Tongue (tissue), 3 donors: ENCODE results near the gene ATP13A1. TPM values are rescaled to one million over a fixed set of nuclear protein-coding genes. Genes with fewer than 3 reads are reported as not detected.
"Not testable (repeated sequence)": the region's sequence is repeated elsewhere in the genome, so short reads cannot be mapped to it uniquely, and the experiment has no call there.

Experiments used
- DNase-seq: peaks from one replicate; pipeline ENCODE4 v3.0.0-alpha.2; 2015
- small RNA-seq: library from RNA; depleted of rRNA; stranded (forward); fragments of <200 nt; gene quantifications from one replicate; pipeline ENCODE3, GENCODE V24; 2014; ENCODE audit warnings: low replicate concordance
- total RNA-seq: library from RNA; depleted of rRNA; stranded (reverse); fragments of >200 nt; gene quantifications from one replicate; pipeline ENCODE4 v1.2.3, GENCODE V29; 2014

The ATP13A1 gene
- total RNA-seq, 1 donor from 2014 or later, result 172 TPM

DNA sequence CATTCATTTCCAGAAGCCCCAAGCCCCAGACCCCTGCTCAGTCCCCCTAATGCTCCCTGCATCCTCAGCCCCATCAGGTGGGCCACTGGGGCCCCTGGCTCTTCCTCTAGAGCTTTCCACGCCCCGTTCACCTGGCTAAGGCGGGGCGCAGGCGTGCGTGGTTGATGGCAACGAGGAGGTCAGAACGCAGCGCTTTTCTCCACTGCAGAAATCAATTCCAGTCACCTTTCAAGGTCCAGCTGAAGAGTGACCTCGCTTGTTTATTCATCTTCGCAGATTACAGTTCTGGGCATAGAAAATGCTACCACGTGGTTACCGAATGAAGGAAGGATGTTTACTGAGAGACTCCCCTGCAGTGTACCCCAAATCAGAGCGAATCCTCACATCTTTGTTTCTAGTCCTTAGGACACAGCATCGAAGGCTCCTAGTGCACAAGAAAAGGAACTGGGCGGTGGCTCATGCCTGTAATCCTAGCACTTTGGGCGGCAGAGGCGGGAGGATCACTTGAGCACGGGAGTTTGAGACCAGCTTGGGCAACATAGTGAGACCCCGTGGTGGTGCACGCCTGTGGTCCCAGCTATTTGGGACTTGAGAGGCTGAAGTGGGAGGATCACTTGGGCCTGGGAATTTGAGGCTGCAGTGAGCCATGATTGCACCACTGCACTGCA lies 44.2 kb downstream of the ATP13A1 start:
- no peak for DNase-seq

DNA sequence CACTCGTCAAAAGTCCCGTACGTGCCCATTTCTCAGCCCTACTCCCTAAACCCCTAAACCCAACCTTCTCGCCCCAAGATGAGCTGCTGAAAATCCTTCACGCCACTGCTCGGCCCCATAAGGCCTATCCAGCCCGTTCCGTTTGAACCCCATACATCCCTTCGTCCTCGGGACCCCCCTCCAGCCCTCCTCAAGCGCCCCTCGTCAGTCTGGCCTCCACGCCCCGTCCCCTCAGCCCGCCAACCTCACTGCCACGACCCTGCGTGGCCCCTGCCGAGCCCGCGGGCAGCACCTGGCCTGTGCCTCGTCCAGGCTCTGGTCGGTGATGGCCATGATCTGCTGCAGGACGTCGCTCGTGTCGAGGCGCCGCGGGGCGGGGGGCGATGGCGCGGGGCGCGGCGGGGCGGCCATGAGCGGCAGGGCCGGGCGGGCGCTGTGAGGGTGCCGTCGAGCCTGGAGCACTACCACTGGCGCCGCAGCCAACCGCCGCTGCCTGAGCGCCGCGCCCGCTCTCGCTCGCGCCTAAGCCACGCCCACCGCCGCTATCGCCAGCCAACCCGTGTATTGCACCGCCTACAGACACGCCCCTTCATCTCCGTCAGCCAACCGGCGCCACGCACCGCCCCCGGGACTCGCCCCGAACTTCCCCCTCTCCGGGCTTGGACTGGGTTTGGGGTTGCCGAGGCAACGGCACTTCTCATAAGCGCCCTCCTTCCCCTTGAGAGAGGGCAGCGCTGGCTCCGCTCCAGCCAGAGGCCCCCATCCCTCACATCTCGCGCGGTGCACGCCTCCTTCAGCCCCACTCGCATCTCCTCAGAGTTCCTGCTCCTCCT lies 45.0 kb downstream of the ATP13A1 start, which contains the start of gene PBX4:
Gene PBX4, minus strand, starts transcription at position 469 of the 833 bp plus-strand sequence. Its CDS starts 58 bp downstream, at position 411.
- peak; percentile 98 for DNase-seq

DNA sequence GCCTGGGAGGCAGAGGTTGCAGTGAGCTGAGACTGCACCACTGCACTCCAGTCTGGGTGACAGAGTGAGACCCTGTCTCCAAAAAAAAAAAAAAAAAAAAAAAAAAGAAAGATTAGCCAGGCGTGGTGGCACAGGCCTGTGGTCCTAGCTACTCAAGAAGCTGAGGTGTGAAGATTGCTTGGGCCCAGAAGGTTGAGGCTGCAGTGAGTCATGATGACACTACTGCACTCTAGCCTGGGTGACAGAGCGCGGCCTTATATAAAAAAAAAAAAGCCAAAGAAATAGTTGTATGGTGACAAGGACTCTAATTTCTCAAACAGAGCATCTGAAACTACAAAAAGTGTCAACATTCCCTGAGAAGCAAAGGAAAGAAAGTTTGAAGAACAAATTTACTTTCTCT lies 48.4 kb downstream of the ATP13A1 start:
- DNase-seq, result no peak

DNA sequence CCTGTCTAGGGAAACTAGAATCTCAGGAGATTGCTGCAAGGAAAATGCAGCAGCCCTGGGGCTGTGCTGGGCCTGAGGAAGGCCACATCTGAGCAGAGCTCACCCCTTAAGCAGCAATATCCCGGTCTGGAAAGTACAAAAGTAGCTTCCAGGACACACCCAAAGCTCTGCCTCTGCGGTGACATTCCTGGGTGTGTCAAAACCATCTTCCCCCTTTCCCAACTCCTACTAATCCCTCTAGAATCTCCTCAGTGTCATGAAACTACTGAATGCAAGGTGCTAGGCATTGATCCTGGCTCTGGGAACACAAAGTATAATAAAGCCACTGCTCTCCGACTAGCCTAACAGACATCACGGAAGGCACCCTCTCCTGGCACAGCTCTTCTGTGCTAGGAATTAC lies 50.0 kb downstream of the ATP13A1 start:
- no peak for DNase-seq

DNA sequence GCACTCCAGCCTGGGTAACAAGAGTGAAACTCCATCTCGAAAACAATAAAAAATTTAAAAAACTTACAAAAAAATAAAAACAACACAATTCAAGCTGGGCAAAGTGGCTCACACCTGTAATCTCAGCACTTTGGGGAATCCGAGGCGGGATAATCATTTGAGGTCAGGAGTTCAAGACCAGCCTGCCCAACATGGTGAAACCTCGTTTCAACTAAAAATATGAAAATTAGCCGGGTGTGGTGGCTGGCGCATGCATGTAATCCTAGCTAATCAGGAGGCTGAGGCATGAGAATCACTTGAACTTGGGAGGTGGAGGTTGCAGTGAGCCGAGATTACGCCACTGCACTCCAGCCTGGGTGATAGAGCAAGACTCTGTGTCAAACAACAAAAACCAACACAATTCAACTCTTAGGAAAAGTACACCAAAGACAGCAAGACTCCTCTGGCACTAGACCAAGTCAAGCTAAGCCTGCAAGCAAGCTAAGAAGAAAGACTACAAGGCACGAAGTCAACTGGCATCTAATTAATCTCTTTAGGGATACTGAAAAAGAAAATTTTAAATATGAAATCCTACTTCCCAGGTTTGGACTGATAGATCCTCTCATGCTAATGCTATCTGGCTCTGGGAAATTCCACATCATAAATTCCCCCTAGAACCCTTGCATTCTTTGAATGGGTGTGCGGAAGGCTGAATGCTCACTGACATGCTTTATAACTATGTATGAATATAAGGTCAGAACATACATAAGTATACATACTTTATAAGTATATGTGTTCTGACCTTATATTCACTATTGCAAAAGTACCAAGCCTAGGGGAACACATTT lies 52.9 kb downstream of the ATP13A1 start:
- no peak for DNase-seq

DNA sequence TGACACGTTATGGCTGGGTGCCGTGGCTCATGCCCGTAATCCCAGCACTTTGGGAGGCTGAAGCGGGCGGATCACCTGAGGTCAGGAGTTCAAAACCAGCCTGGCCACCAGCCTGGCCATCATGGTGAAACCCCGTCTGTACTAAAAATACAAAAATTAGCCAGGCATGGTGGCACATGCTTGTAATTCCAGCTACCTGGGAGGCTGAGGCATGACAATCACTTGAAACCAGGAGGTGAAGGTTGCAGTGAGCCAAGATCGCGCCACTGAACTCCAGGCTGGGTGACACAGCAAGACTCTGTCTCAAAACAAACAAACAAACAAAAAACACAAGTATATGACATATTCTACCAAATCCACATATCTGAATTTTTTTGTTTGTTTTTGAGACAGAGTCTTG lies 56.8 kb downstream of the ATP13A1 start:
- not testable (repeated sequence) for DNase-seq

DNA sequence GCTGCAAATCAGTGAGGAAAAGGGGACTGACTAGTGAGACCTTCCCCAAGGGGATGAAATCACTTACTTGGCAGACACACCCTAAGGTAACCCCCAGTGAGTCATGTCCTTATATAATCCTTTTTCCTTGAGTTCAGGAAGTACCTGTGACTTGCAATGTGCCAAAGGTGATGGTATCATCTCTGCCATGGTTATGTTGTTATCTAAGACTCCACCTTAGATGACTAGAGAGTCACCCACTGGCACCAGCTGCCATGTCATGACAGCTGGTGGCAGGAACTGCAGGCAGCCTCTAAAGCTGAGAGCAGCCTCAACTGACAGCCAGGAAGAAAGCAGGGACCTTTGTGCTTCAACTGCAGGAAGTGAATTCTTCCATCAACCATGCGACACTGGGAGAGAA lies 57.5 kb downstream of the ATP13A1 start:
- peak; percentile 67 for DNase-seq

DNA sequence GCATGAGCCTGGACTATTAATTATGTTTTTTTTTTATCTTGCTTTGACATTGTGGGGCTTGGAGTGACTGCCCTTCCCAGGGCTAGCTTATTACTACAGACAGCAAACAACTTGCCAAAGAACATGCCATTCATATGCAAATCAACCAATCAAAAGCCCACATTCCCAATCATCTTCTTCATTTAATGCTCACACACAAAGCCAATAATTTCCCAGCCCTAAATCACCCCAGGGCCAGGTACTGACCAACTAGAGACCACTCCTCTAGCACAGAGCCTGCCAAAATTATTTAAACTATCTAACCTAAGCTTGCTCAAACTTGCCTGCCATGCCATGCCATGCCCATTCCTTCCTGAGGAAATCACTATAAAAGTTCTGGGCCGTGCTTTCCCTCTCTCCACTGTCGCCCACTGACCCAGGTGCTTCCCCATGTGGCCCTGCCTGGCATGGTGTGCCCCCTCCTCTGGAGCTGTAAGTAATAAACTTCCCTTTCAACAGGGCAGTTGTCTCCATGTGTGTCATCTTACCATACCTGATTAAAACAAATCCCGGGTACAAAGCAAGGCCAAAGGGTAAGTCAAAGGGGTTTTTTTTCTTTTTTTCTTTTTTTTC lies 60.7 kb downstream of the ATP13A1 start:
- no peak for DNase-seq

DNA sequence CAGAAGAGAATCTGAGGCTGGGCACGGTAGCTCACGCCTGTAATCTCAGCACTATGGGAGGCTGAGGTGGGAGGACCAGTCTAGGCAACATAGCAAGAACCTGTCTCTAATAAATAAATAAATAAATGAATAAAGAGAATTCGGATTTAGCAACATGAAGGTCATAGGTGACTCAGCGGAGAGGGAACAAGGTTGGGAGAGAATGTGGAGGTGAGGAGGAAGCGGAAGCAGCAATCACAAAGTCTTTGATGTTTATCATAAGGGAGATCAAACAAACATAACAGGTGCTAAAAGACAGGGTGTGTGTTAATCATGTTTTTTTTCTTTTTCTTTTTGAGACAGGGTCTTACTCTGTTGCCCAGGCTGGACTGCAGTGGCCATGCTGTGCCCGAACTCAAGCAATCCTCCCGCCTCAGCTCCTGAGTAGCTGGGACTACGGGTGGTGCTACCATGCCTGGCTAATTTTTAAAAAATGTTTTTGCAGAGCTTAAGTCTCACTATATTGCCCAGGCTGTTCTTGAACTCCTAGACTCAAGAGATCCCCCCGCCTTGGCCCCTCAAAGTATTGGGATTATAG lies 61.3 kb downstream of the ATP13A1 start:
- DNase-seq, result no peak

DNA sequence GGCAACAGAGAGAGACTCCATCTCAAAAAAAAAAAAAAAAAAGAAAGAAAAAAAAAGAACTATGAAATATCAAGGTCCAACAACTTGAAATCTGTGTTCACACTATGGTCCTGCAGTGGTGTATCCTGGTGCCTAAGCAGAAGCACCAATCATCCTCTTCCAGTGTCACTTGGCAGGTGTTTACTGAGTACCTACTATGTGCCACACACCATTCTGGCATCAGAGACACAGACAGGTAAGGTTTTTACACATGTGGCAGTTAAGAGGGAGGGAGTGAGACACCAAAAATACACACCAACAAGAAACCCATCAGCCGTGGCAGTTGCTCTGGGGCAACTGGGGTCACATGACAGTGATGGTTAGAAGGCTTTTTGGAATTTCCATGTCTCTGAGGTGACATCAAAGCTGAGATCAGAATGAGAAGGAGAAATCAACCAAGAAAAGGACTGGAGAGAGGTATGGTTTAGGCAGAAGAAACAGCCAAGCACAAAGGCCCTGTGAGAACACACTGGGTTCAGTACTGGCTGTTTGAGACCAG lies 62.6 kb downstream of the ATP13A1 start:
- no peak for DNase-seq

DNA sequence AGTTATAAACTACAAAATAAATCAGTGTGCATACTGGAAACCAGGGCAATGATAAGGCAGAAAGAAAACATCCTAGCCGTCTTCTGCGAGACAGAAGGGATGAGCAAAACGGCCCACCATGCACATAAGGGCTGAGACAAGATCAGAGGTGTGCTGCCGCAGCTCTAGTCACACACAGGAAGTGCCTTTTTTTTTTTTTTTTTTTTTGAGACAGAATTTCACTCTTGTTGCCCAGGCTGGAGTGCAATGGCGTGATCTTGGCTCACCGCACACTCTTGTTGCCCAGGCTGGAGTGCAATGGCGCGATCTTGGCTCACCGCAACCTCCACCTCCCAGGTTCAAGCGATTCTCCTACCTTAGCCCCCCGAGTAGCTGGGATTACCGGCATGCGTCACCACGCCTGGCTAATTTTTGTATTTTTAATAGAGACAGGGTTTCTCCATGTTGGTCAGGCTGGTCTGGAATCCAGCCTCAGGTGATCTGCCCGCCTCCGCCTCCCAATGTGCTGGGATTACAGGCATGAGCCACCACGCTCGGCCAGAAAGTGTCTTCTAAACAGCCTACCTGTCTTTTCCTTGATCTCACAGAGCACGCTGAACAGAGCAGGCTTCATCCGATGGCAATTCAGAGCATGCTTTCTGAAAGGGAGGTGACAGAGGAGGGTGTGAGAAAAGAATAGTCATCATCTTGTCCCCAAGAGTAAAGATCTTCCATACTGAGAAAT lies 64.6 kb downstream of the ATP13A1 start:
- not testable (repeated sequence) for DNase-seq

DNA sequence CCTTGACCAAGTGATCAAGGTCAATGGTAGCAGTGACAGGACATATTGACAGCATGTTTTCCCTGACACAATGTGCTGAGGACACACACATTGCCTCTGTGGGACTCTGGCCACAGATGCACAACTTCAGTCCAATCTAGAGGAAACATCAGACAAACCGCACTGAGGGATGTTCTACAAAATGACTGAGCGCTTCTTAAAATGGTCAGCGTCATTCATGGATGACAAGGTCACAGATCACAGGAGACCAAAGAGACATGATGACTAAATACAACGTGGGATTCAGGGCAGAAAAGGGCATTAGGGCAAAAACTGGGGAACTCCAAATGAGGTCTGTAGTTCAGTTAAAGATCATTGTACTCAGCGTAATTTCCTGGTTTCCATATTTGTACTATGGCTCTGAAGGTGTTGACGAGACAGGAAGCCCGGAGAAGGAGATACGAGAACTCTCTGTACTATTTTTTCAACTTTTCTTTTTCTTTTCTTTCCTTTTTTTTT lies 65.6 kb downstream of the ATP13A1 start:
- no peak for DNase-seq

Small RNAs within 50 kb of the gene (small RNA-seq; reads per million reads assigned to genes)
- gene AC011458.2, result not detected

Other genes starting within 250 kb of the ATP13A1 start
- gene TSSK6, start 148.1 kb downstream of the ATP13A1 start, total RNA-seq, result 1.7 TPM
- gene NDUFA13, start 147.5 kb downstream of the ATP13A1 start, total RNA-seq, result 94.5 TPM
- gene YJEFN3, start 134.8 kb downstream of the ATP13A1 start, total RNA-seq, result 0.62 TPM
- 5.5 TPM for gene CILP2, start 125.4 kb downstream of the ATP13A1 start, total RNA-seq
- 2.8 TPM for gene PBX4, start 45.0 kb downstream of the ATP13A1 start, total RNA-seq
- 3.3 TPM for gene LPAR2, start 35.5 kb downstream of the ATP13A1 start, total RNA-seq
- 8.9 TPM for gene GMIP, start 20.0 kb downstream of the ATP13A1 start, total RNA-seq
- 7.0 TPM for gene ZNF101, start 5.2 kb upstream of the ATP13A1 start, total RNA-seq
- gene ZNF14, start 69.4 kb upstream of the ATP13A1 start, total RNA-seq, result 12.9 TPM
- 31.9 TPM for gene ZNF506, start 158.1 kb upstream of the ATP13A1 start, total RNA-seq
- 9.1 TPM for gene ZNF253, start 202.2 kb upstream of the ATP13A1 start, total RNA-seq
- gene ZNF93, start 237.3 kb upstream of the ATP13A1 start, total RNA-seq, result 12.3 TPM